Activated gamma-delta T cell treated with Interleukin-2 at 50 U/mL for 16 hours (primary cell): Measurements from ENCODE around the gene NT5DC2.

Experiments
- DNase-seq: peaks from one replicate; pipeline ENCODE4 v3.0.0-alpha.2; 2020

The NT5DC2 gene

GRCh38 chr3:52524258-52524751 is 9.4 kb downstream of the NT5DC2 start:
- DNase-seq = no peak

- no peak for DNase-seq
These were observed 10.0 kb downstream of the NT5DC2 start for GRCh38 chr3:52523386-52524257.

GRCh38 chr3:52522651-52523251 is 10.9 kb downstream of the NT5DC2 start:
- DNase-seq = no peak

GRCh38 chr3:52521881-52522650 is 11.6 kb downstream of the NT5DC2 start:
- DNase-seq = no peak

GRCh38 chr3:52521488-52521824 is 12.2 kb downstream of the NT5DC2 start:
- no peak for DNase-seq

GRCh38 chr3:52520716-52521487 is 12.8 kb downstream of the NT5DC2 start:
- DNase-seq = no peak

- no peak for DNase-seq
These were observed 13.5 kb downstream of the NT5DC2 start for GRCh38 chr3:52520141-52520667.

- no peak for DNase-seq
These were observed 14.1 kb downstream of the NT5DC2 start for GRCh38 chr3:52519445-52520140.

- DNase-seq = no peak
These were observed 14.8 kb downstream of the NT5DC2 start for GRCh38 chr3:52518723-52519444.

GRCh38 chr3:52517796-52518722 is 15.6 kb downstream of the NT5DC2 start:
- DNase-seq = no peak

GRCh38 chr3:52516509-52517195 is 17.0 kb downstream of the NT5DC2 start:
- DNase-seq = no peak

GRCh38 chr3:52515192-52515591 is 18.5 kb downstream of the NT5DC2 start:
- no peak for DNase-seq

GRCh38 chr3:52514576-52514975 is 19.1 kb downstream of the NT5DC2 start:
- no peak for DNase-seq

- no peak for DNase-seq
These were observed 20.4 kb downstream of the NT5DC2 start for GRCh38 chr3:52513281-52513680.

GRCh38 chr3:52512727-52513126 is 20.9 kb downstream of the NT5DC2 start:
- no peak for DNase-seq

- no peak for DNase-seq
These were observed 21.6 kb downstream of the NT5DC2 start for GRCh38 chr3:52512105-52512504.

- DNase-seq = no peak
These were observed 22.1 kb downstream of the NT5DC2 start for GRCh38 chr3:52511509-52511908.

- DNase-seq = no peak
These were observed 23.8 kb downstream of the NT5DC2 start for GRCh38 chr3:52509753-52510328.

- DNase-seq = no peak
These were observed 26.3 kb downstream of the NT5DC2 start for GRCh38 chr3:52507359-52507758.
